ENCODE data around the gene GALNT11.

GALNT11 gene

DNA sequence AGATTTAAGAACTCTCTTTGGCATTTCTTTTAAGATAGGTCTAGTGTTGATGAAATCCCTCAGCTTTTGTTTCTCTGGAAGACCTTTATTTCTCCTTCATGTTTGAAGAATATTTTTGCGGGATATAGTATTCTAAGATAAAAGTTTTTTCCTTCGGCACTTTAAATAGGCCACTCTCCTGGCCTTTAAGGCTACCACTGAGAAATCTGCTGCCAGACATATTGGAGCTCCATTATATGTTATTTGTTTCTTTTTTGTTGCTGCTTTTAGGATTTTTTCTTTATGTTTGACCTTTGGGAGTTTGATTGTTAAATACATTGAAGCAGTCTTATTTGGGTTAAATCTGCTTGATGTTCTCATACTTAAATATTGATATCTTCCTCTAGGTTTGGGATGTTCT is 22.6 kb downstream of the GALNT11 start:
- TF ChIP-seq, protein P1, sequence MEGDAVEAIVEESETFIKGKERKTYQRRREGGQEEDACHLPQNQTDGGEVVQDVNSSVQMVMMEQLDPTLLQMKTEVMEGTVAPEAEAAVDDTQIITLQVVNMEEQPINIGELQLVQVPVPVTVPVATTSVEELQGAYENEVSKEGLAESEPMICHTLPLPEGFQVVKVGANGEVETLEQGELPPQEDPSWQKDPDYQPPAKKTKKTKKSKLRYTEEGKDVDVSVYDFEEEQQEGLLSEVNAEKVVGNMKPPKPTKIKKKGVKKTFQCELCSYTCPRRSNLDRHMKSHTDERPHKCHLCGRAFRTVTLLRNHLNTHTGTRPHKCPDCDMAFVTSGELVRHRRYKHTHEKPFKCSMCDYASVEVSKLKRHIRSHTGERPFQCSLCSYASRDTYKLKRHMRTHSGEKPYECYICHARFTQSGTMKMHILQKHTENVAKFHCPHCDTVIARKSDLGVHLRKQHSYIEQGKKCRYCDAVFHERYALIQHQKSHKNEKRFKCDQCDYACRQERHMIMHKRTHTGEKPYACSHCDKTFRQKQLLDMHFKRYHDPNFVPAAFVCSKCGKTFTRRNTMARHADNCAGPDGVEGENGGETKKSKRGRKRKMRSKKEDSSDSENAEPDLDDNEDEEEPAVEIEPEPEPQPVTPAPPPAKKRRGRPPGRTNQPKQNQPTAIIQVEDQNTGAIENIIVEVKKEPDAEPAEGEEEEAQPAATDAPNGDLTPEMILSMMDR (IDR thresholded peaks at IDR 0.05): no peak

DNA sequence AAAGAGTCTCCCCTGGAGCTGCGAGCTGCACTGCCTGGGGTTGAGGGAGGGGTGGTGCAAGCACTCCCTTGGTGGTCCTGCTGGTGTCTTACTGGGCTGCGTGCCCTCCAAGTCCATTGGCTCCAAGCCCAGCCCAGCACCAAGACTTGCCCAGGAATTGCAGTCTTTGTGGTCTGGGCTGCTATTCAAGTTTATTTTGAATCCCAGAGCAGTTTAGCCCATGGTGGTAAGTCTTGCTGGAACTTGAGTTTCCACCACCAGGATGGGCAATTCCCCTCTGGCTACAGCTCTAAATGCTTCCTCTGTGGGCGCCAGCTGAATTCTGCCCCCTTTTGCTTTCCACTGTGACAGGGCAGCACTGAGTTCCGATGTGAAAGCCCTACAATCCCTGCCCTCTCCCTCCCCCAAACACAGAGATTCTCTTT is 25.1 kb downstream of the GALNT11 start:
- TF ChIP-seq, protein P1 (IDR thresholded peaks at IDR 0.05): no peak

DNA sequence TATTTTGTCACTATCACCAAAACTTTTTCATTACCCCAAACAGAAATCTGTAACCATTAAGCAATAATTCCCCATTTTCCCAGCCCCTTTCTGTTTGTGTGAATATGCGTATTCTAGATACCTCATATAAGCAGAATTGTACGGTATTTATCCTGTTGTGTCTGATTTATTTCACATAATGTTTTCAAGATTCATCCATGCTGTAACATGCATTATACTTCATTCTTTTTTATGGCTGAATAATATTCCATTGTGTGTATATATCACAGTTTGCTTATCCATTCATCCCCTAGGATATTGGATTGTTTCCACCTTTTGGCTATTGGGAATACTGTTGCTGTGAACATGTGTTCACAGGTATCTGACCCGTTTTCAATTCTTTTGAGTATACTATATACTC is 26.5 kb downstream of the GALNT11 start:
- TF ChIP-seq, protein P1 (IDR thresholded peaks at IDR 0.05): no peak

DNA sequence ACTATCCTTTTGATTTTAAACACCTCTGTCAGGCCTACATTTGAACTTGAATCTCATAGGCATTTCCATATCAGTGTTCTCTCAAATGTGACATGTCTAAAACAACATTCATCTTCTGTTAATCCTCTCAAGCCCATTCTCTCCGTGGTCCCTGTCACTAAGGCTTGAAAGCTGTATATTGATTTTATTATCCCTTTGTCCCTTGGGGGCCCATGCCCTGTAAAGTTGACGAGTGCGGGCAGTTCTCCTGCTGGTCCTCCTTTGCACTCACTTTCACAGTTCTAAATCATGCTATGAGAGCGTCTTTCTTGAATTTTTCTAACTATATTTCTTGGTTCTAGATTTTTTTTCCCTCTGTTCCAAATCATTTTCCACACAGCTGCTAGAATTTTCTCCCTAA is 27.3 kb downstream of the GALNT11 start:
- TF ChIP-seq, protein P1 (IDR thresholded peaks at IDR 0.05): no peak

DNA sequence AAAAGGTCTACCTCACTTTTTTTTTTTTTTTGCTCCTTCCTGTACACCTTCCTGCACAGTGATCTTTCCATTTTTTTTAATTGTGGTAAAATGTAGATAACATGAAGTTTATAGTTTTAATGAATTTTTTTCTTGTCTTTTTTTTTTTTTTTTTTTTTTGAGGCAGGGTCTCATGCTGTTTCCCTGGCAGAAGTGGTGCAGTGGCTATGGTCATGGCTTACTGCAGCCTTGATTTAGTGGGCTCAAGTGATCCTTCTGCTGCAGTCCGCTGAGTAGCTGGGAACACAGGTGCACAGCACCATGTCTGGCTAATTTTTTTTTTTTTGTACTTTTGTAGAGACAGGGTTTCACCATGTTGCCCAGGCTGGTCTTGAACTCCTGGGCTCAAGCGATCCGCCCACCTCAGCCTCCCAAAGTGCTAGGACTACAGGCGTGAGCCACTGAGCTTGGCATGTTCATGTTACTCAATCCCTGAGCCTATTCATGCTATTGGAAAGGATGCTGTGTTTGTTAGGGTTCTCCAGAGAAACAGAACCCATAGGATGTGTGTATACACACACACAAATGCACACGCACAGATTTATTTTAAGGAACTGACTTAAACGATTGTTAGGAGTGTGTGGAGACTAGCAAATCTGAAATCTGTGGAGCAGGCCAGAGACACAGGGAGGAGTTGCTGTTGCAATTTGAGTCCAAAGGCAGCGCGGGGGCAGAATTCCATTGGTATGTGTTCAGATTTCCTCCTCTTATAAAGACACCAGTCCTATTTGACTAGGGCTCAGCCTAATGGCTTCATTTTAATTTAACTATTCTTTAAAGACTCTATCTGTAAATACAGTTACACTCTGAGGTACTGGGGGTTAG is 29.1 kb downstream of the GALNT11 start:
- TF ChIP-seq, protein P1 (IDR thresholded peaks at IDR 0.05): no peak

DNA sequence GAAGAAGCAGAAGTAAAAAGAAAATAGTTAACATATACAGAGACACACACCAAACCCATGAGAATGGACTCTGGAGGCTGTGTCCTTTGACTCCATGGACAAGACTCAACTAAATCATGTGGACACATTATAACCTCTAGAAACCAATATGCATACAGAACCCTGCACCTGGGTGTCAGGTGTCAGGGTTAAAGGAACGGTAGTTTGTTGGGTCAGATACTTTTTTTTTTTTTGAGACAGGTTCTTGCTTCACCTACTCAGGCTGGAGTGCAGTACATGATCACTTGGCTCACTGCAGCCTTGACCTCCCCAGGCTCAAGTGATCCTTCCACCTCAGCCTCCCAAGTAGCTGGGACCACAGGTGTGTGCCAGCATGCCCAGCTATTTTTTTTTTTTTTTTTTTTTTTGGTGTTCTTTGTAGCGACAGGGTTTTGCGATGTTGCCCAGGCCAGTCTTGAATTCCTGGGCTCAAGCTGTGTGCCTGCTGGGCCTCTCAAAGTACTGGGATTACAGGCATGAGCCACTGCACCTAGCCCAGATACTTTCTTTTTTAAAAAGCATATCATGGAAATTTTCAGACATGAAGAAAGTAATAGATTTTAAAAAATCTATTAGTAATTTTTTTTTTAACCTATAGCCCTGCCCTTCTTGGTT is 31.3 kb downstream of the GALNT11 start:
- TF ChIP-seq, protein P1 (IDR thresholded peaks at IDR 0.05): no peak

DNA sequence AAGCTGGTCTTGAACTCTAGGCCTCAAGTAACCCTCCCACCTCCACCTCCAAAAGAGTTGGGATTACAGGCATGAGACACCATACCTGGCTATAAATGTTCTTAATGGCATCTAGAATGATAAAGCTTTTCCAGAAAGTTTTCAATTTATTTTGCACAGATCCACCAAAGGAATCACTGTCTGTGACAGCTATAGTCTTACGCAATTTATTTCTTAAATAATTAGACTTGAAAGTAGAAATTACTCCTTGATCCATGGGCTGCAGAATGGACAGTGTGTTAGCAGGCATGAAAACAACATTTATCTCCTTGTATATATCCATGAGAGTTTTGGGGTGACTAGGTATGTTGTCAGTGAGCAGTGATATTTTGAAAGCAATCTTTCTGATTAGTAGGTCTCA is 33.8 kb downstream of the GALNT11 start:
- TF ChIP-seq, protein P1 (IDR thresholded peaks at IDR 0.05): no peak

All from LNCAP (cell line).